CD4-positive, CD25-positive, alpha-beta regulatory T cell (primary cell): ENCODE results near the gene DPP10. TPM values are rescaled to one million over a fixed set of nuclear protein-coding genes. Genes with fewer than 3 reads are reported as not detected.
"Not testable (repeated sequence)": the region's sequence is repeated elsewhere in the genome, so short reads cannot be mapped to it uniquely, and the experiment has no call there.

Source experiments
- ATAC-seq, 2 donors: fragments of 150-1000 bp; cut with Tn5 transposase; one replicate each; pipeline ENCODE4 v1.10.0; 2021; ENCODE audit warnings: low read depth in 2 of 2, moderate number of reproducible peaks in 2 of 2, moderate library complexity in 1 of 2
- DNase-seq, 3 donors: peaks; one replicate each; pipeline versions ENCODE4 v3.0.0 to v3.0.0-alpha.2; 2012 to 2022; ENCODE audit warnings: mixed read lengths in 1 of 3
- H3K27ac ChIP-seq: one replicate; pipeline ENCODE4 v1.7.0; 2013; ENCODE audit warnings: mild to moderate bottlenecking, low read length; ENCODE audit not compliant: insufficient read depth, poor library complexity, severe bottlenecking
- H3K27me3 ChIP-seq: one replicate; pipeline ENCODE4 v1.7.0; 2013; ENCODE audit warnings: low read length; ENCODE audit not compliant: control insufficient read depth, insufficient read depth
- H3K36me3 ChIP-seq: one replicate; pipeline ENCODE4 v1.7.0; 2013; ENCODE audit warnings: mild to moderate bottlenecking, low read length, moderate library complexity; ENCODE audit not compliant: control insufficient read depth, insufficient read depth
- H3K4me1 ChIP-seq: 2 replicates; pipeline ENCODE4 v1.7.0; 2013; ENCODE audit warnings: mild to moderate bottlenecking, low read length; ENCODE audit not compliant: insufficient read depth, control insufficient read depth, poor library complexity, severe bottlenecking
- H3K4me3 ChIP-seq: one replicate; pipeline ENCODE4 v1.7.0; 2013; ENCODE audit warnings: low read depth, mild to moderate bottlenecking, low read length, moderate library complexity
- H3K9me3 ChIP-seq, 2 experiments: 1 replicate in 1 of 2; 2 replicates in 1 of 2; pipeline ENCODE4 v1.7.0; 2013; ENCODE audit warnings: low read length in 2 of 2, mild to moderate bottlenecking in 1 of 2, moderate library complexity in 1 of 2; ENCODE audit not compliant: control insufficient read depth in 2 of 2
- H3K27ac Mint-ChIP-seq, 3 donors: one replicate each; pipeline ENCODE4 v1.8.0; 2020 to 2022; ENCODE audit warnings: mild to moderate bottlenecking in 3 of 3, mixed read lengths in 3 of 3, moderate library complexity in 2 of 3
- H3K27me3 Mint-ChIP-seq: one replicate; pipeline ENCODE4 v1.8.0; 2022; ENCODE audit warnings: mild to moderate bottlenecking, mixed read lengths
- H3K36me3 Mint-ChIP-seq: one replicate; pipeline ENCODE4 v1.8.0; 2020; ENCODE audit warnings: mixed read lengths
- H3K4me1 Mint-ChIP-seq, 4 donors: one replicate each; pipeline ENCODE4 v1.8.0; 2020 to 2022; ENCODE audit warnings: mixed read lengths in 4 of 4, mild to moderate bottlenecking in 1 of 4
- H3K4me3 Mint-ChIP-seq, 4 donors: one replicate each; pipeline ENCODE4 v1.8.0; 2020 to 2022; ENCODE audit warnings: mild to moderate bottlenecking in 4 of 4, mixed read lengths in 4 of 4, moderate library complexity in 3 of 4
- H3K9me3 Mint-ChIP-seq, 7 donors: one replicate each; pipeline ENCODE4 v1.8.0; 2020 to 2022; ENCODE audit warnings: mixed read lengths in 7 of 7, mild to moderate bottlenecking in 3 of 7, moderate library complexity in 2 of 7
- polyA plus RNA-seq, 4 donors: library from polyadenylated mRNA; unstranded; fragments of 300-500 nt; fragmentation: Illumina TruSeq; gene quantifications; one replicate each; pipeline ENCODE4 v1.2.3, GENCODE V29; 2021
- total RNA-seq: library from RNA; stranded (reverse); gene quantifications from one replicate; pipeline ENCODE4 v1.2.3, GENCODE V29; 2022

The DPP10 gene
- total RNA-seq = not detected
- not detected for polyA plus RNA-seq

GRCh38 chr2:114442510-114442909 lies at the start of gene DPP10:
TSS of gene DPP10 (plus strand) at chr2:114442641.
- no peak within 1 kb of the TSS for H3K27ac ChIP-seq
- no peaks in the 10 kb centered on the region for H3K9me3 ChIP-seq
- Mint-ChIP-seq H3K27ac (no peak within 1 kb of the TSS), H3K36me3 (no peaks in the 10 kb centered on the region), H3K27me3 (no peaks in the 10 kb centered on the region), H3K4me1 (no peaks in the 10 kb centered on the region), H3K4me3 (no peak within 1 kb of the TSS), H3K9me3 (no peaks in the 10 kb centered on the region)
- ATAC-seq (no peak), DNase-seq (no peak)
- H3K4me1 ChIP-seq = no peaks in the 10 kb centered on the region
- no peak within 1 kb of the TSS for H3K4me3 ChIP-seq
- no peaks in the 10 kb centered on the region for H3K36me3 ChIP-seq
- no peaks in the 10 kb centered on the region for H3K27me3 ChIP-seq

GRCh38 chr2:114400890-114401289 lies 41.6 kb upstream of the DPP10 start:
- Histone ChIP-seq H3K9me3 (no peaks in the 10 kb centered on the region), H3K27ac (no peak overlapping the region), H3K4me3 (no peak overlapping the region), H3K36me3 (no peaks in the 10 kb centered on the region), H3K4me1 (no peaks in the 10 kb centered on the region), H3K27me3 (no peaks in the 10 kb centered on the region)
- peaks cover 0 to 5% (median 0%) of the 10 kb centered on the region in 7 donors for H3K9me3 Mint-ChIP-seq
- H3K27me3 Mint-ChIP-seq = no peaks in the 10 kb centered on the region
- no peak overlapping the region for H3K4me3 Mint-ChIP-seq
- DNase-seq = no peak
- H3K36me3 Mint-ChIP-seq = no peaks in the 10 kb centered on the region
- ATAC-seq = no peak
- H3K27ac Mint-ChIP-seq = no peak overlapping the region
- no peaks in the 10 kb centered on the region for H3K4me1 Mint-ChIP-seq

- Histone ChIP-seq H3K4me3 (no peak overlapping the region), H3K27me3 (no peaks in the 10 kb centered on the region), H3K36me3 (no peaks in the 10 kb centered on the region), H3K27ac (no peak overlapping the region), H3K4me1 (no peaks in the 10 kb centered on the region), H3K9me3 (peaks cover 0 to 3% of the 10 kb centered on the region in 2 experiments)
- Mint-ChIP-seq H3K4me3 (no peak overlapping the region), H3K36me3 (no peaks in the 10 kb centered on the region), H3K27me3 (no peaks in the 10 kb centered on the region), H3K4me1 (no peaks in the 10 kb centered on the region), H3K27ac (no peak overlapping the region), H3K9me3 (peaks cover 0 to 15% (median 4%) of the 10 kb centered on the region in 7 donors)
- no peak for ATAC-seq
- DNase-seq = no peak
These were observed 37.0 kb upstream of the DPP10 start for GRCh38 chr2:114405247-114406116.

- H3K27me3 Mint-ChIP-seq = no peaks in the 10 kb centered on the region
- Histone ChIP-seq H3K9me3 (peaks cover 0 to 3% of the 10 kb centered on the region in 2 experiments), H3K4me1 (no peaks in the 10 kb centered on the region), H3K36me3 (no peaks in the 10 kb centered on the region), H3K27ac (no peak overlapping the region), H3K4me3 (no peak overlapping the region), H3K27me3 (no peaks in the 10 kb centered on the region)
- H3K9me3 Mint-ChIP-seq = peaks cover 0 to 22% (median 8%) of the 10 kb centered on the region in 7 donors
- H3K27ac Mint-ChIP-seq = no peak overlapping the region
- H3K36me3 Mint-ChIP-seq = no peaks in the 10 kb centered on the region
- no peak for DNase-seq
- H3K4me1 Mint-ChIP-seq = no peaks in the 10 kb centered on the region
- no peak for ATAC-seq
- no peak overlapping the region for H3K4me3 Mint-ChIP-seq
These were observed 36.1 kb upstream of the DPP10 start for GRCh38 chr2:114406347-114406746.

- H3K36me3 ChIP-seq, H3K9me3 ChIP-seq, H3K27me3 ChIP-seq, H3K36me3 Mint-ChIP-seq, H3K4me3 ChIP-seq, H3K4me1 Mint-ChIP-seq, DNase-seq, H3K4me1 ChIP-seq, H3K27me3 Mint-ChIP-seq, H3K27ac ChIP-seq, H3K27ac Mint-ChIP-seq, ATAC-seq, H3K4me3 Mint-ChIP-seq: not testable (repeated sequence)
- peaks cover 0 to 22% (median 8%) of the 10 kb centered on the region in 7 donors for H3K9me3 Mint-ChIP-seq
These were observed 35.1 kb upstream of the DPP10 start for GRCh38 chr2:114407353-114407752.

- Mint-ChIP-seq H3K9me3 (peaks cover 0 to 13% (median 0%) of the 10 kb centered on the region in 7 donors), H3K4me3 (no peak overlapping the region), H3K36me3 (no peaks in the 10 kb centered on the region), H3K27me3 (no peaks in the 10 kb centered on the region), H3K27ac (no peak overlapping the region), H3K4me1 (no peaks in the 10 kb centered on the region)
- H3K9me3 ChIP-seq = no peaks in the 10 kb centered on the region
- no peaks in the 10 kb centered on the region for H3K27me3 ChIP-seq
- H3K4me1 ChIP-seq = no peaks in the 10 kb centered on the region
- H3K27ac ChIP-seq = no peak overlapping the region
- H3K4me3 ChIP-seq = no peak overlapping the region
- DNase-seq = no peak
- no peak for ATAC-seq
- H3K36me3 ChIP-seq = no peaks in the 10 kb centered on the region
These were observed 20.7 kb upstream of the DPP10 start for GRCh38 chr2:114421781-114422180.

- Histone ChIP-seq H3K36me3 (no peaks in the 10 kb centered on the region), H3K4me1 (no peaks in the 10 kb centered on the region), H3K27me3 (no peaks in the 10 kb centered on the region), H3K27ac (no peak overlapping the region), H3K4me3 (no peak overlapping the region), H3K9me3 (no peaks in the 10 kb centered on the region)
- no peak overlapping the region for H3K4me3 Mint-ChIP-seq
- ATAC-seq (no peak), DNase-seq (no peak)
- no peak overlapping the region for H3K27ac Mint-ChIP-seq
- peaks cover 0 to 13% (median 0%) of the 10 kb centered on the region in 7 donors for H3K9me3 Mint-ChIP-seq
- no peaks in the 10 kb centered on the region for H3K36me3 Mint-ChIP-seq
- H3K4me1 Mint-ChIP-seq = no peaks in the 10 kb centered on the region
- no peaks in the 10 kb centered on the region for H3K27me3 Mint-ChIP-seq
These were observed 17.7 kb upstream of the DPP10 start for GRCh38 chr2:114424699-114425098.

- H3K27ac ChIP-seq = no peak overlapping the region
- Mint-ChIP-seq H3K36me3 (no peaks in the 10 kb centered on the region), H3K27ac (no peak overlapping the region), H3K4me3 (no peak overlapping the region), H3K9me3 (peaks cover 0 to 12% (median 0%) of the 10 kb centered on the region in 7 donors), H3K27me3 (no peaks in the 10 kb centered on the region), H3K4me1 (no peaks in the 10 kb centered on the region)
- DNase-seq (no peak), ATAC-seq (no peak)
- H3K4me3 ChIP-seq = no peak overlapping the region
- H3K4me1 ChIP-seq = no peaks in the 10 kb centered on the region
- H3K36me3 ChIP-seq = no peaks in the 10 kb centered on the region
- H3K9me3 ChIP-seq = no peaks in the 10 kb centered on the region
- no peaks in the 10 kb centered on the region for H3K27me3 ChIP-seq
These were observed 15.7 kb upstream of the DPP10 start for GRCh38 chr2:114426756-114427155.
